IMR-90 (cell line): ENCODE results near the gene SPIN4. TPM values are rescaled to one million over a fixed set of nuclear protein-coding genes. Genes with fewer than 3 reads are reported as not detected.

ENCODE experiments used
- ATAC-seq: fragments of 200-7000 bp; cut with Tn5 transposase; 2 replicates; pipeline ENCODE4 v1.9.1; 2020; ENCODE audit warnings: low read depth, mild to moderate bottlenecking, moderate library complexity
- BruUV-seq: library from RNA; stranded (reverse); fragments of 400-500 nt; replicated peaks from 2 replicates; lab custom pipeline; 2021; lab: Mats Ljungman, UMichigan
- CTCF ChIA-PET: fragments of 300-600 bp; formaldehyde crosslinking; extraction: SDS; loops from one replicate; lab custom pipeline; 2021; ENCODE audit warnings: antibody characterized with exemption; lab: Yijun Ruan, JAX
- POLR2A ChIA-PET: fragments of 300-600 bp; sonication (Branson Sonifier 250); formaldehyde crosslinking; loops from one replicate; lab custom pipeline; 2022; ENCODE audit warnings: antibody characterized with exemption; ENCODE audit not compliant: unreplicated experiment; lab: Charles Lee
- DNase-seq: peaks from one replicate; pipeline ENCODE4 v3.0.0; 2013
- H2AFZ ChIP-seq: replicated peaks from 2 replicates; pipeline ENCODE3; 2013; ENCODE audit warnings: low read length, mild to moderate bottlenecking; ENCODE audit not compliant: poor library complexity
- H2AK5ac ChIP-seq: 2 replicates; pipeline ENCODE4 v1.6.1; 2013; ENCODE audit warnings: low read depth, low read length, inconsistent platforms
- H2AK9ac ChIP-seq: replicated peaks from 2 replicates; pipeline ENCODE3; 2013; ENCODE audit warnings: mild to moderate bottlenecking, low read depth, low read length, moderate library complexity; ENCODE audit not compliant: poor library complexity
- H2BK120ac ChIP-seq: 2 replicates; pipeline ENCODE4 v1.6.1; 2013; ENCODE audit warnings: low read depth, low read length, inconsistent platforms
- H2BK15ac ChIP-seq: 3 replicates; pipeline ENCODE4 v1.6.1; 2013; ENCODE audit warnings: low read depth, low read length, inconsistent platforms
- H2BK20ac ChIP-seq: 2 replicates; pipeline ENCODE4 v1.6.1; 2013; ENCODE audit warnings: low read depth, mild to moderate bottlenecking, inconsistent platforms, low read length, moderate library complexity
- H2BK5ac ChIP-seq: 2 replicates; pipeline ENCODE4 v1.6.1; 2013; ENCODE audit warnings: mild to moderate bottlenecking, low read depth, low read length, inconsistent platforms; ENCODE audit not compliant: poor library complexity, severe bottlenecking
- H3K14ac ChIP-seq: replicated peaks from 2 replicates; pipeline ENCODE4 v1.6.1; 2013; ENCODE audit warnings: low read depth, low read length, inconsistent platforms
- H3K18ac ChIP-seq: 2 replicates; pipeline ENCODE4 v1.6.1; 2013; ENCODE audit warnings: low read depth, low read length, control low read depth
- H3K23ac ChIP-seq: 2 replicates; pipeline ENCODE4 v1.6.1; 2013; ENCODE audit warnings: low read depth, low read length, inconsistent platforms
- H3K27ac ChIP-seq: 2 replicates; pipeline ENCODE4 v1.5.1; 2013; ENCODE audit warnings: mild to moderate bottlenecking, control low read depth, low read length; ENCODE audit not compliant: insufficient read depth
- H3K27me3 ChIP-seq: 2 replicates; pipeline ENCODE4 v1.6.1; 2013; ENCODE audit warnings: low read length; ENCODE audit not compliant: control insufficient read depth, insufficient read depth
- H3K36me3 ChIP-seq: 2 replicates; pipeline ENCODE4 v1.6.1; 2013; ENCODE audit warnings: low read length, mixed read lengths; ENCODE audit not compliant: control insufficient read depth, insufficient read depth
- H3K4ac ChIP-seq: 2 replicates; pipeline ENCODE4 v1.6.1; 2013; ENCODE audit warnings: low read depth, low read length, inconsistent platforms
- H3K4me1 ChIP-seq: 2 replicates; pipeline ENCODE4 v1.6.1; 2013; ENCODE audit warnings: low read length, mixed read lengths; ENCODE audit not compliant: control insufficient read depth, insufficient read depth
- H3K4me2 ChIP-seq: 2 replicates; pipeline ENCODE4 v1.6.1; 2013; ENCODE audit warnings: low read depth, mild to moderate bottlenecking, control low read depth, low read length, moderate library complexity
- H3K4me3 ChIP-seq: 2 replicates; pipeline ENCODE4 v1.5.1; 2013; ENCODE audit warnings: low read depth, mild to moderate bottlenecking, control low read depth, low read length, moderate library complexity; ENCODE audit not compliant: insufficient read depth
- H3K56ac ChIP-seq: 2 replicates; pipeline ENCODE4 v1.6.1; 2013; ENCODE audit warnings: low read length, inconsistent platforms; ENCODE audit not compliant: insufficient read depth; ENCODE audit errors: extremely low read depth
- H3K79me1 ChIP-seq, 2 experiments: 2 replicates each; pipeline ENCODE4 v1.6.1; 2013; ENCODE audit warnings: low read length in 2 of 2, inconsistent platforms in 1 of 2, low read depth in 1 of 2
- H3K9ac ChIP-seq: 2 replicates; pipeline ENCODE4 v1.6.1; 2013; ENCODE audit warnings: low read depth, low read length, control low read depth
- H3K9me1 ChIP-seq: 2 replicates; pipeline ENCODE4 v1.6.1; 2013; ENCODE audit warnings: low read length, inconsistent platforms; ENCODE audit not compliant: insufficient read depth
- H3K9me3 ChIP-seq: 2 replicates; pipeline ENCODE4 v1.6.1; 2013; ENCODE audit warnings: low read length; ENCODE audit not compliant: control insufficient read depth, insufficient read depth
- H4K20me1 ChIP-seq: 2 replicates; pipeline ENCODE4 v1.6.1; 2013; ENCODE audit warnings: low read length, inconsistent platforms; ENCODE audit not compliant: insufficient read depth
- H4K5ac ChIP-seq: 2 replicates; pipeline ENCODE4 v1.6.1; 2013; ENCODE audit warnings: mild to moderate bottlenecking, low read depth, low read length, control low read depth
- H4K8ac ChIP-seq, 2 experiments: 2 replicates each; pipeline ENCODE4 v1.6.1; 2013; ENCODE audit warnings: low read depth in 2 of 2, low read length in 2 of 2, control low read depth in 1 of 2, inconsistent platforms in 1 of 2
- H4K91ac ChIP-seq: 2 replicates; pipeline ENCODE4 v1.6.1; 2013; ENCODE audit warnings: low read depth, low read length, inconsistent platforms; ENCODE audit not compliant: insufficient read depth
- BHLHE40 ChIP-seq: fragments of 150-350 bp; IDR thresholded peaks from 2 replicates; pipeline ENCODE4 v1.6.1; 2016; ENCODE audit warnings: mild to moderate bottlenecking, low read depth, low read length
- CHD1 ChIP-seq: IDR thresholded peaks from 2 replicates; pipeline ENCODE4 v1.6.1; 2012; ENCODE audit warnings: low read depth, low read length, improper control_type of control experiment
- ELK1 ChIP-seq: fragments of 150-350 bp; IDR thresholded peaks from 2 replicates; pipeline ENCODE4 v1.6.1; 2016; ENCODE audit warnings: low read depth, mild to moderate bottlenecking, low read length, moderate library complexity, borderline replicate concordance
- FOS ChIP-seq: fragments of 150-350 bp; IDR thresholded peaks from 2 replicates; pipeline ENCODE4 v1.6.1; 2016; ENCODE audit warnings: low read depth, low read length
- MAZ ChIP-seq: IDR thresholded peaks from 2 replicates; pipeline ENCODE4 v1.6.1; 2012; ENCODE audit warnings: low read depth, mild to moderate bottlenecking, low read length, improper control_type of control experiment, moderate library complexity, borderline replicate concordance
- MXI1 ChIP-seq: IDR thresholded peaks from 2 replicates; pipeline ENCODE4 v1.6.1; 2012; ENCODE audit warnings: low read depth, mild to moderate bottlenecking, low read length, moderate library complexity, borderline replicate concordance
- NFE2L2 ChIP-seq: fragments of 150-350 bp; IDR thresholded peaks from 2 replicates; pipeline ENCODE4 v1.6.1; 2016; ENCODE audit warnings: low read depth, mild to moderate bottlenecking, low read length
- POLR2A ChIP-seq: IDR thresholded peaks from 2 replicates; pipeline ENCODE4 v1.6.1; 2012; ENCODE audit warnings: mild to moderate bottlenecking, low read depth, low read length
- RCOR1 ChIP-seq: IDR thresholded peaks from 2 replicates; pipeline ENCODE4 v1.6.1; 2012; ENCODE audit warnings: mild to moderate bottlenecking, low read length, improper control_type of control experiment; ENCODE audit not compliant: insufficient replicate concordance
- USF2 ChIP-seq: fragments of 150-350 bp; IDR thresholded peaks from 2 replicates; pipeline ENCODE4 v1.6.1; 2017; ENCODE audit warnings: mild to moderate bottlenecking, antibody characterized with exemption, low read length, low read depth
- whole genome bisulfite sequencing, 2 experiments: methylation state at CpG; one replicate each; pipeline versions ENCODE4 v1.1.5 to v1.1.7; 2013; ENCODE audit warnings: missing lambda C conversion rate in 2 of 2; ENCODE audit not compliant: insufficient read length in 1 of 2; ENCODE audit errors: extremely low coverage in 2 of 2; 5-methylcytosine and 5-hydroxymethylcytosine counted together
- dilution Hi-C: fragments of 300-500 bp; cut with HindIII; formaldehyde crosslinking; loops from one replicate; pipeline ENCODE4 v1.14.3; 2018; ENCODE audit warnings: low sequenced_read_pairs; ENCODE audit not compliant: unreplicated experiment
- in situ Hi-C: fragments of 300-500 bp; cut with MboI; formaldehyde crosslinking; loops from 3 replicates; pipeline ENCODE4 v1.14.3; 2019; ENCODE audit warnings: low sequenced_read_pairs, inconsistent platforms, mixed read lengths
- intact Hi-C: fragments of 100-400 bp; cut with micrococcal nuclease; formaldehyde crosslinking; loops from 2 replicates; pipeline ENCODE4 v1.10.0; 2022
- polyA plus RNA-seq, 3 experiments: library from polyadenylated mRNA; depleted of rRNA; stranded (reverse); fragments of >200 nt; gene quantifications; 2 replicates each; pipeline ENCODE4 v1.2.3, GENCODE V29; 2012; ENCODE audit warnings: low replicate concordance in 1 of 3
- total RNA-seq: library from RNA; depleted of rRNA; stranded (reverse); fragments of >200 nt; gene quantifications from 2 replicates; pipeline ENCODE4 v1.2.3, GENCODE V29; 2012

Gene SPIN4
- total and polyA plus RNA-seq, 2 of the 4 experiments (the other 2 are of a cell fraction) = 2.9 to 3.2 TPM

- Histone ChIP-seq H4K20me1 (no peaks in the 10 kb centered on the region), H3K4me3 (no peak overlapping the region), H4K8ac (no peak overlapping the region), H3K36me3 (no peaks in the 10 kb centered on the region), H3K4ac (no peak overlapping the region), H2BK120ac (no peak overlapping the region), H3K4me2 (no peak overlapping the region), H3K23ac (no peak overlapping the region), H3K9ac (no peak overlapping the region), H3K79me1 (no peaks in the 10 kb centered on the region), H3K4me1 (no peaks in the 10 kb centered on the region), H3K9me1 (no peaks in the 10 kb centered on the region), H4K91ac (no peak overlapping the region), H3K27me3 (no peaks in the 10 kb centered on the region), H4K5ac (no peak overlapping the region), H2AK9ac (no peak overlapping the region), H3K9me3 (no peaks in the 10 kb centered on the region), H2AK5ac (no peak overlapping the region), H3K14ac (no peak overlapping the region), H2AFZ (no peak overlapping the region), H3K18ac (no peak overlapping the region), H2BK20ac (no peak overlapping the region), H2BK5ac (no peak overlapping the region), H2BK15ac (no peak overlapping the region), H3K27ac (no peak overlapping the region), H3K56ac (no peak overlapping the region)
- in situ Hi-C loops = no loop called here
- CTCF ChIA-PET = no interaction called here
- TF ChIP-seq BHLHE40 = no peak
- TF ChIP-seq NFE2L2 = no peak
- no peak for TF ChIP-seq MAZ
- no peak for TF ChIP-seq USF2
- TF ChIP-seq MXI1 = no peak
- no peak for TF ChIP-seq RCOR1
- TF ChIP-seq ELK1 = no peak
- TF ChIP-seq FOS = no peak
- TF ChIP-seq POLR2A = no peak
- TF ChIP-seq CHD1 = no peak
- intact Hi-C loops = no loop called here
- 27% methylated on average over 1 of the region's 8 CpGs; no CpG with 5 or more reads in 1 of the 2 experiments for WGBS, 2 experiments
- POLR2A ChIA-PET = no interaction called here
- DNase-seq (no peak), ATAC-seq (no peak)
- no TSS peak for BruUV-seq
- dilution Hi-C loops = no loop called here
These were observed 20.5 kb downstream of the SPIN4 start for GRCh38 chrX:63330681-63331080.
